ENCODE results near the gene SCN2B.

SCN2B gene

DNA sequence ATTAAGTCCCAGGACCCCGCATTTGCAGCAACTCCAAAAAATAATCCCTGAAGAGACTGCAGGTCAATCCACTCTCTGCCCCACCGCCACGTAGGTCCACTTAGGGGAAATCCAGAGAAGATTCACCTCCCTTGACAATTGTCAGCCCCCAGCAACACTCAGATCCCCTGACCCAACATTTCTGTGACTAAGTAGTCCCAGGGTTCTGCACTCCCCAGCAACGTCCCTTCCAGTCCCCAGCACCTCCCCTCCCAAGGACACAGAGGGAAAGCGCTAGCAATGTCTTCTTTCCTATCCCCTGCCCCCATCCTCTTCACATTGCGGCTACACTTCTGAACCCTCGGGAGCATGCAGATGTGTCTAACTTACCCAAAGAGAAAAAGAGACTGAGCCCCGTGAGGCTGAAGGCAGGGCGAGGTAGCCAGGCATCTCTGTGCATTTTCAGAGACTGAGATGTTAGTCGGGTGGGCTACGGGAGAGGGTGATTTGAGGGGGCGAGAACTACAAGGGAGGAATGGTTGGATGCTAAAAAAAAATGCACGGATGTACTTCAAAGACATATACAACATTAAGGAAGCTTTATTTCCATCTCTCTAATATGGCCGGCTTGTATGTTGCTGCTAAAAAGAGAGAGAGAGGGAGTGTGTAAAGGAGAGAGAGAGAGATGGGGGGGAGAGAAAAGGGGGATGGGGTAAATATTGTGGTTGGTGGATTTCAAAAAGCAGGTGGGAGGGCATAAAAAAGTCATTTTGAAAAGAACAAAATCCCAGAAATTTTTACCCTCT is at the start of gene SCN2B:
SCN2B (minus strand) TSS at position 647 of the 785 bp plus-strand sequence; CDS start at position 439, 208 bp downstream.
- peak; percentile 79 for DNase-seq (ENCODE audit: low spot score)

DNA sequence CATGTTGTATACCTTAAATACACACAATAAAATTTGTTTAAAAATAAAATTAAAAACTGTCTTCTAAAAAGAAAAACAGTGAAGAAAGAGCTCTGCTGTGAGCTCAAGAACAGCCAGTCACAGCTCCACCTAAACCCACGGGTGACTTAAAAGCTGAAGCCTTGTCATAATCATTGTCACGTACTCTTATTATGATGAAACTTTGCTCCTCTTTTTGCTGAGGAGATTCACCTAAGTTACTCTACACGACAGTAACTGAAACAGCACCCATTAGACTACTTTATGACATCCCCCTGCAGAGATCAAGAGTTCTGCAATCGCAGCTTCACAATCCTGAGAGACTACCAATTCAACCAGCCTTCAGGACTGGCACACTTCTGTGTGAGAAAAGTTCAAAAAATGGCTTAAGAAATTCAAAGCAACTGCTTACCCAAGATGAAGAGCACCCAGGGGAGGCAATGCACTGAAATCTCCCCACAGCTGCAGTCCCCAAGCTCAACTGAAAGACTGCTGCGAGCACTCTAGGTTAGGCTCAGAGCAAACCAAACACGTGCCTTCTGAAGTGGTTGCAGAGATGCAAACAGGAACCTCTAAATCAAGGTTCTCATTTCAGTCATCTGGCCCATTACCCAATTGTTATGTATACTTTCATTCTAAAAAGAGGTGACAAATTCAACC is 48.2 kb upstream of the SCN2B start, which contains the start of gene JAML:
JAML (minus strand) TSS at position 501 of the 678 bp plus-strand sequence. CDS start 10,145 bp downstream, outside the sequence.
- DNase-seq (ENCODE audit: low spot score), result peak; percentile 54

- DNase-seq (ENCODE audit: low spot score), result no peak
These were observed 47.6 kb upstream of the SCN2B start for GRCh38 chr11:118223992-118224391.

DNA sequence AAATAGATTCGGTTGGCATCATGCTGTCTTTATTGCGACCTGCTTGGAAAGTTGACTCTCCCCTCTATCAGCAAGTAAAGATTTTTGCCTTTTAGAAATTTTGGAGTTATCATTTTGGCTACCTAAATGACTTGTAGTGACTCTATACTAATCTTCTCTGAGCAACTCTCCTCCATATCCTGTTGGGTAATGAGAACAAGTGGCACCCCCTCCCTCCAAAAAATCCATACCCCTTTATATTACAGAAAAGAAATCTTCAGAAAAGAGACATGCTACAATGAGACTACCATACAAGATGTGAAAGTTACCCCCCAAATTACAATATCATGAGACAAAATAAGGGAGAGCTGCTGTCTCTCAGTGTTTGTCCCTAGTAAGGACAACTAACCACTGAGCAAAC is 47.1 kb upstream of the SCN2B start:
- no peak for DNase-seq (ENCODE audit: low spot score)

DNA sequence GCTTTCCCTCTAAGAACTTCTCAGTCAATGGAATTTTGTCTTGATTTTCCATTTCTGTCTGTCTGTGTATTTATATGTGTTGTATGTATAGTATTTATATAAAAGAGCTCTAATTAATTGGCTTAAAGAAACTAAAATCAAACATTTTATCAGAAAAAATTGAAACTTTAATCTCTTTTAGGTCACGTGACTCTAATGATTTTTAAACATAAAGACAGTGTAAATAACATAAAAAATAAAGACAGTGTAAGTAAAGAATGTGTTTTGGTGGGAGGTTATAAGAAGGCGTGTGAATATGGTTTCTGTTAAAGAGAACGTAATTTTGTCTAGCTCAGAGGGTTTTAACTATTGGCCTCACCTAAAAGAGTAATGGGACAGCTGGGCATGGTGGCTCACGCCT is 46.0 kb upstream of the SCN2B start:
- no peak for DNase-seq (ENCODE audit: low spot score)

- no peak for DNase-seq (ENCODE audit: low spot score)
These were observed 45.0 kb upstream of the SCN2B start for GRCh38 chr11:118221419-118221818.

DNA sequence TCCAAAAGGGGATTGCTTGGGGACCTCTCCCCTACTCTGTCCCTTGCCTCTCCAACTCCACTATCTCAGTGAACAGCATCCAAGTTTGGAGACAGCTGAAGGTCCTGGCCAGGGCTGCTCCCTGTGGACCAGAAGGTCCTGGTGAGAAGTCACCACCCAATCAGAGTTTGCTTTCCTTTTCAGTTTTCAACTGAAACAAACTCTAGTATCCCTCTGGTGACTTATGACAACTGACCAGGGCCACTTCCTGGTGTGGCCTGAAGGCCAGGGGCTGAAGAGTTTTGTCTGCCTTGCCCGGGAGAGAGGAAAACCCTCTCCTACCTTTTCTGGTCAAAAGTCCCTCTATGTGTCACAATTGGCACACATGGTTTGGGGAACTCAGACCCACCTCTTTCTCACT is 43.3 kb upstream of the SCN2B start:
- DNase-seq (ENCODE audit: low spot score), result no peak

GRCh38 chr11:118219244-118219643 is 42.8 kb upstream of the SCN2B start:
- DNase-seq (ENCODE audit: low spot score), result no peak

GRCh38 chr11:118217575-118217974 is 41.1 kb upstream of the SCN2B start:
- DNase-seq (ENCODE audit: low spot score), result no peak

GRCh38 chr11:118216621-118217481 is 40.4 kb upstream of the SCN2B start:
- DNase-seq (ENCODE audit: low spot score), result no peak

DNA sequence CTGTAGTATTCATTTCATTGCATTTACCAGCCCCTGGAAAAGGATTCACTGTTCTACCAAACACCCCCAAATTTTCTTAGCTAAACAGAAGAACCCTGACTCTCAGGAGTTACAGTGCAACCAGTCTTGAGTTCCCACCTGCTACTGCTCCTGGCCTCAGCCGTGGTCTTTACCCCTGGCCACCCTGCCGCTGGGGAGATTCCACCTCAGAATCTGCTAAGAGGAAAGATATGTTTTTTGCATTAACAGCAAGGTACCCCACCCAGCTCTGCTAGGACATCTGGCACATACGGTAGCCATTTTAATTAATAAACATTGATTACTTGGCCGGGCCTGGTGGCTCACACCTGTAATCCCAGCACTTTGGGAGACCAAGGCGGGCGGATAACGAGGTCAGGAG is 39.3 kb upstream of the SCN2B start:
- no peak for DNase-seq (ENCODE audit: low spot score)

- DNase-seq (ENCODE audit: low spot score), result no peak
These were observed 38.8 kb upstream of the SCN2B start for GRCh38 chr11:118215262-118215661.

GRCh38 chr11:118214210-118214914 is 37.9 kb upstream of the SCN2B start:
- DNase-seq (ENCODE audit: low spot score), result no peak

DNA sequence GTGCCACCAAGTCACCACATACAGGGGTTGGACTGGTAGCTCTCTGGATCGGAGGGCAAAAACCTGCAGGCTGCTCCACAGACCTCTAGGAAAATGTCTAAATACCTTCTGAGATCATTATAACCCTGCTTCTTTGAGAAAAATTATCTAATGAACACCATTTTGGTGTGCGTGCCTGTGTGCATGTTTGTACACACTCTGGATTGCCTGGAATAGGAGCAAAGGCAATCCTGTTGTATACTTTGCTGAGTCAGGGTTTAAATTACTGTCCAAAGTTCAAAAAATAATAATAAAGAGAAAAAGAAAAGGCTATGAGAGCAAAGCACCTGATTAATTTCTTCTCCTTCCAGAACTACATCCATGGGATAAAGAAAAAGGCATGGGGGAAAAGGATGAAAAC is 37.3 kb upstream of the SCN2B start:
- no peak for DNase-seq (ENCODE audit: low spot score)

GRCh38 chr11:118213201-118213600 is 36.8 kb upstream of the SCN2B start:
- DNase-seq (ENCODE audit: low spot score), result no peak

GRCh38 chr11:118212781-118213191 is 36.3 kb upstream of the SCN2B start:
- DNase-seq (ENCODE audit: low spot score), result no peak

GRCh38 chr11:118212131-118212725 is 35.8 kb upstream of the SCN2B start:
- DNase-seq (ENCODE audit: low spot score), result no peak

GRCh38 chr11:118211006-118211405 is 34.6 kb upstream of the SCN2B start:
- DNase-seq (ENCODE audit: low spot score), result peak; percentile 34

DNA sequence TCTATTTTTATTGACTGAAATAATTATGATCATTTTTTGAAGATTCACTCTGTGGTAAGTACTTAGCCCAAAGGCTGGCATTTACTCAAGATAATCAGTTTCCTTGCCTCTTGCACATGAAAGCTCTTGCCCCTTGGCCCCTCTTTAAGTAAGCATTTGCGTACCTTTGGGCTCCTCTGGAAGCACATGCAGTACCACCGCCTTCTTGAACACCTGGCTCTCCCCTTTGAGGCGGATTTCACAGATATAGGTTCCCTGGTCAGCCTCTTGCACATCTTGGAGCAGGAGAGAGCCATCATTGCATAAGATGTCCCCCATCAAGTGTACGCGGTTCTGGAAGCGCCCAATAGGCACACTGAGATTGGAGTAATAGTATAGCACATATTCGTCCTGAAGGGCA is 33.9 kb upstream of the SCN2B start:
- DNase-seq (ENCODE audit: low spot score), result no peak

GRCh38 chr11:118209033-118209432 is 32.6 kb upstream of the SCN2B start:
- no peak for DNase-seq (ENCODE audit: low spot score)

- DNase-seq (ENCODE audit: low spot score), result no peak
These were observed 30.6 kb upstream of the SCN2B start for GRCh38 chr11:118207079-118207478.

Measured in putamen (tissue), 1 donor.